ENCODE data around the gene ZNF414.
"Not testable (repeated sequence)": the region's sequence is repeated elsewhere in the genome, so short reads cannot be mapped to it uniquely, and the experiment has no call there.

The ZNF414 gene

GRCh38 chr19:8557642-8558238 lies 43.8 kb upstream of the ZNF414 start:
- Histone ChIP-seq H4K20me1 (ENCODE audit: insufficient read depth, low read length) (no peaks in the 10 kb centered on the region), H3K9me3 (replicated peaks; ENCODE audit: insufficient read depth, low read length) (no peaks in the 10 kb centered on the region), H3F3A (ENCODE audit: insufficient read depth, low read length) (no peaks in the 10 kb centered on the region), H3K4me3 (ENCODE audit: low read length) (no peak overlapping the region), H3K9ac (ENCODE audit: low read length) (no peak overlapping the region), H3K27ac (ENCODE audit: low read length) (no peak overlapping the region), H3K4me2 (ENCODE audit: low read depth, low read length) (no peak overlapping the region), H3K36me3 (replicated peaks; ENCODE audit: insufficient read depth, low read length) (no peaks in the 10 kb centered on the region), H2AFZ (ENCODE audit: low read length) (no peak overlapping the region), H3K9me2 (replicated peaks; ENCODE audit: insufficient read depth, low read length) (no peaks in the 10 kb centered on the region), H3K4me1 (ENCODE audit: low read length) (no peaks in the 10 kb centered on the region), H3K27me3 (replicated peaks; ENCODE audit: insufficient read depth, low read length) (peaks cover 74% of the 10 kb centered on the region), H3K79me2 (ENCODE audit: low read length) (no peaks in the 10 kb centered on the region)
- DNase-seq, result no peak
- TF ChIP-seq EZH2phosphoT487 (IDR thresholded peaks at IDR 0.05; ENCODE audit: low read length) (no peak), EZH2 (optimal IDR thresholded peaks at IDR 0.05; ENCODE audit: low read depth, low read length) (no peak)
- TF ChIP-seq, protein P1, sequence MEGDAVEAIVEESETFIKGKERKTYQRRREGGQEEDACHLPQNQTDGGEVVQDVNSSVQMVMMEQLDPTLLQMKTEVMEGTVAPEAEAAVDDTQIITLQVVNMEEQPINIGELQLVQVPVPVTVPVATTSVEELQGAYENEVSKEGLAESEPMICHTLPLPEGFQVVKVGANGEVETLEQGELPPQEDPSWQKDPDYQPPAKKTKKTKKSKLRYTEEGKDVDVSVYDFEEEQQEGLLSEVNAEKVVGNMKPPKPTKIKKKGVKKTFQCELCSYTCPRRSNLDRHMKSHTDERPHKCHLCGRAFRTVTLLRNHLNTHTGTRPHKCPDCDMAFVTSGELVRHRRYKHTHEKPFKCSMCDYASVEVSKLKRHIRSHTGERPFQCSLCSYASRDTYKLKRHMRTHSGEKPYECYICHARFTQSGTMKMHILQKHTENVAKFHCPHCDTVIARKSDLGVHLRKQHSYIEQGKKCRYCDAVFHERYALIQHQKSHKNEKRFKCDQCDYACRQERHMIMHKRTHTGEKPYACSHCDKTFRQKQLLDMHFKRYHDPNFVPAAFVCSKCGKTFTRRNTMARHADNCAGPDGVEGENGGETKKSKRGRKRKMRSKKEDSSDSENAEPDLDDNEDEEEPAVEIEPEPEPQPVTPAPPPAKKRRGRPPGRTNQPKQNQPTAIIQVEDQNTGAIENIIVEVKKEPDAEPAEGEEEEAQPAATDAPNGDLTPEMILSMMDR (IDR thresholded peaks at IDR 0.05; ENCODE audit: low read length), result no peak

DNA sequence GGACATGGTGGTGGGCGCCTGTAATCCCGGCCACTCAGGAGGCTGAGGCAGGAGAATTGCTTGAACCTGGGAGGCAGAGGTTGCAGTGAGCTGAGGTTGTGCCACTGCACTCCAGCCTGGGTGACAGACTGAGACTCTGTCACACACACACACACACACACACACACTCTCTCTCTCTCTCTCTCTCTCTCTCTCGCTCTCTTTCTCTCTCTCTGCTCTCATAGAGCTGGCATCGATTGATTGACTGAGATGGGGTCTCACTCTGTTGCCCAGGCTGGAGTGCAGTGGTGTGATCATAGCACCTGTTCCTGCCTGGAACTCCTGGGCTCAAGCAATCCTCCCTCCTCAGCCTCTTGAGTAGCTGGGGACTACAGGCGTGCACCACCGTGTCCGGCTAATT lies 39.8 kb upstream of the ZNF414 start:
- H2AFZ ChIP-seq (ENCODE audit: low read length); H3K4me1 ChIP-seq (ENCODE audit: low read length); H3K36me3 ChIP-seq (replicated peaks; ENCODE audit: insufficient read depth, low read length); H3K4me2 ChIP-seq (ENCODE audit: low read depth, low read length); H3F3A ChIP-seq (ENCODE audit: insufficient read depth, low read length); H3K9ac ChIP-seq (ENCODE audit: low read length); H3K9me2 ChIP-seq (replicated peaks; ENCODE audit: insufficient read depth, low read length); H3K79me2 ChIP-seq (ENCODE audit: low read length); H3K27ac ChIP-seq (ENCODE audit: low read length); DNase-seq; H3K4me3 ChIP-seq (ENCODE audit: low read length); H4K20me1 ChIP-seq (ENCODE audit: insufficient read depth, low read length); H3K9me3 ChIP-seq (replicated peaks; ENCODE audit: insufficient read depth, low read length): not testable (repeated sequence)
- H3K27me3 ChIP-seq (replicated peaks; ENCODE audit: insufficient read depth, low read length), result peaks cover 83% of the 10 kb centered on the region

- no peak for TF ChIP-seq EZH2 (optimal IDR thresholded peaks at IDR 0.05; ENCODE audit: low read depth, low read length)
- TF ChIP-seq EZH2phosphoT487 (IDR thresholded peaks at IDR 0.05; ENCODE audit: low read length), result no peak
- TF ChIP-seq, protein P1 (IDR thresholded peaks at IDR 0.05; ENCODE audit: low read length), result no peak
- no peak for DNase-seq
- Histone ChIP-seq H3K4me1 (ENCODE audit: low read length) (no peaks in the 10 kb centered on the region), H3K9me2 (replicated peaks; ENCODE audit: insufficient read depth, low read length) (no peaks in the 10 kb centered on the region), H3F3A (ENCODE audit: insufficient read depth, low read length) (no peaks in the 10 kb centered on the region), H3K27me3 (replicated peaks; ENCODE audit: insufficient read depth, low read length) (peaks cover 84% of the 10 kb centered on the region), H2AFZ (ENCODE audit: low read length) (peak overlapping the region; percentile 29; the same call in 1 of the 2 replicates), H3K9ac (ENCODE audit: low read length) (no peak overlapping the region), H3K36me3 (replicated peaks; ENCODE audit: insufficient read depth, low read length) (no peaks in the 10 kb centered on the region), H3K79me2 (ENCODE audit: low read length) (no peaks in the 10 kb centered on the region), H3K4me2 (ENCODE audit: low read depth, low read length) (no peak overlapping the region), H3K4me3 (ENCODE audit: low read length) (no peak overlapping the region; the same call in 1 of the 2 replicates), H3K9me3 (replicated peaks; ENCODE audit: insufficient read depth, low read length) (no peaks in the 10 kb centered on the region), H4K20me1 (ENCODE audit: insufficient read depth, low read length) (no peaks in the 10 kb centered on the region), H3K27ac (ENCODE audit: low read length) (no peak overlapping the region)
Observed at GRCh38 chr19:8552810-8553209, 38.8 kb upstream of the ZNF414 start.

DNA sequence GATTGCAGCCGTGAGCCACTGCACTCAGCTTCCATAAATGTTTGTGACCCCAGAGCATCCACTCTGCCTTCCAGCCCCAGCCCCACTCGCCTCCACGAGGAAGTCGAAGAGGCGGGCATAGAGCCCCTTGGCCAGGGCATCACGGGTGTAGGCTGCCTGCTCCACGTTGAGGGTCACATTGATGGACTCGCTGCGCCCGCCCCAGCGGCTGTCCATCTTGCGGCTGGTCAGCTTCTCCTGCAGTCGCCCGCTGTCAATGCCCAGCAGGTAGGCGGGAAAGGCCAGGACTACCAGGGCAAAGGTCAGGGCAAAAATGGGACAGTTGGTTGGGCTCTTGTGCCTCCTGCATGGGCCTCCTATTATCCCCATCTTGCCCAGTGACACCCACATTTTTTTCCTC lies 36.1 kb upstream of the ZNF414 start:
- H3K27me3 ChIP-seq (replicated peaks; ENCODE audit: insufficient read depth, low read length), result peaks cover 84% of the 10 kb centered on the region
- no peaks in the 10 kb centered on the region for H3F3A ChIP-seq (ENCODE audit: insufficient read depth, low read length)
- TF ChIP-seq EZH2phosphoT487 (IDR thresholded peaks at IDR 0.05; ENCODE audit: low read length), result no peak
- TF ChIP-seq, protein P1 (IDR thresholded peaks at IDR 0.05; ENCODE audit: low read length), result no peak
- no peak overlapping the region for H2AFZ ChIP-seq (ENCODE audit: low read length)
- H3K9me2 ChIP-seq (replicated peaks; ENCODE audit: insufficient read depth, low read length), result no peaks in the 10 kb centered on the region
- H3K4me2 ChIP-seq (ENCODE audit: low read depth, low read length), result no peak overlapping the region
- H3K4me3 ChIP-seq (ENCODE audit: low read length), result no peak overlapping the region
- H3K9ac ChIP-seq (ENCODE audit: low read length), result no peak overlapping the region
- H3K79me2 ChIP-seq (ENCODE audit: low read length), result no peaks in the 10 kb centered on the region
- H3K4me1 ChIP-seq (ENCODE audit: low read length), result no peaks in the 10 kb centered on the region
- H3K9me3 ChIP-seq (replicated peaks; ENCODE audit: insufficient read depth, low read length), result no peaks in the 10 kb centered on the region
- no peak for DNase-seq
- H3K27ac ChIP-seq (ENCODE audit: low read length), result no peak overlapping the region
- H4K20me1 ChIP-seq (ENCODE audit: insufficient read depth, low read length), result no peaks in the 10 kb centered on the region
- no peaks in the 10 kb centered on the region for H3K36me3 ChIP-seq (replicated peaks; ENCODE audit: insufficient read depth, low read length)

Data from MM.1S (cell line).